Measurements from ENCODE around the gene GALNT11. TPM values are rescaled to one million over a fixed set of nuclear protein-coding genes. Genes with fewer than 3 reads are reported as not detected.

The GALNT11 gene
- total and polyA plus RNA-seq, 2 of the 4 experiments (the other 2 are of a cell fraction) = 24.4 to 29.3 TPM

GRCh38 chr7:152128252-152128651 is 102.8 kb downstream of the GALNT11 start:
- BruUV-seq (replicated peaks) = no TSS peak
- Histone ChIP-seq H4K91ac (ENCODE audit: insufficient read depth, low read depth, low read length) (no peak overlapping the region), H2AK5ac (ENCODE audit: low read depth, low read length) (no peak overlapping the region), H4K8ac (ENCODE audit: low read depth in 2 of 2, low read length in 2 of 2) (no peak overlapping the region), H3K27me3 (ENCODE audit: control insufficient read depth, insufficient read depth, low read length) (no peaks in the 10 kb centered on the region), H3K18ac (ENCODE audit: low read depth, low read length) (no peak overlapping the region), H2BK15ac (ENCODE audit: low read depth, low read length) (no peak overlapping the region), H4K5ac (ENCODE audit: low read depth, low read length) (no peak overlapping the region), H2BK20ac (ENCODE audit: low read depth, low read length) (no peak overlapping the region), H2AFZ (replicated peaks; ENCODE audit: low read length, poor library complexity) (no peak overlapping the region), H3K56ac (ENCODE audit: extremely low read depth, insufficient read depth, low read length) (no peak overlapping the region), H2BK5ac (ENCODE audit: low read depth, low read length, poor library complexity, severe bottlenecking) (no peak overlapping the region), H3K4me1 (ENCODE audit: control insufficient read depth, insufficient read depth, low read length) (no peaks in the 10 kb centered on the region), H3K27ac (ENCODE audit: insufficient read depth, low read length) (no peak overlapping the region), H2BK120ac (ENCODE audit: low read depth, low read length) (no peak overlapping the region), H3K4me2 (ENCODE audit: low read depth, low read length) (no peak overlapping the region), H3K4me3 (ENCODE audit: insufficient read depth, low read depth, low read length) (no peak overlapping the region), H3K14ac (replicated peaks; ENCODE audit: low read depth, low read length) (no peak overlapping the region), H4K20me1 (ENCODE audit: insufficient read depth, low read length) (0 out of 2 replicates have a peak, but pooled peaks cover 3% of the 10 kb centered on the region), H3K4ac (ENCODE audit: low read depth, low read length) (no peak overlapping the region), H3K9ac (ENCODE audit: low read depth, low read length) (no peak overlapping the region), H3K9me3 (ENCODE audit: control insufficient read depth, insufficient read depth, low read length) (no peaks in the 10 kb centered on the region; the same call in 1 of the 2 replicates), H3K36me3 (ENCODE audit: control insufficient read depth, insufficient read depth, low read length) (peaks cover 50% of the 10 kb centered on the region), H3K23ac (ENCODE audit: low read depth, low read length) (no peak overlapping the region), H2AK9ac (replicated peaks; ENCODE audit: low read depth, low read length, poor library complexity) (no peak overlapping the region), H3K79me1 (ENCODE audit: low read depth in 1 of 2, low read length in 2 of 2) (no peaks in the 10 kb centered on the region; a peak in 1 of 4 replicates), H3K9me1 (ENCODE audit: insufficient read depth, low read length) (no peaks in the 10 kb centered on the region)
- no peak for TF ChIP-seq MAFK (IDR thresholded peaks at IDR 0.05; ENCODE audit: low read depth, low read length)
- no peak for TF ChIP-seq POLR2A (IDR thresholded peaks at IDR 0.05; ENCODE audit: low read depth, low read length)
- no peak for TF ChIP-seq ELK1 (IDR thresholded peaks at IDR 0.05; ENCODE audit: borderline replicate concordance, low read depth, low read length)
- TF ChIP-seq RCOR1 (IDR thresholded peaks at IDR 0.05; ENCODE audit: insufficient replicate concordance, low read length) = no peak
- TF ChIP-seq CEBPB (IDR thresholded peaks at IDR 0.05; ENCODE audit: low read depth, low read length) = no peak
- no peak for TF ChIP-seq BHLHE40 (IDR thresholded peaks at IDR 0.05; ENCODE audit: low read depth, low read length)
- TF ChIP-seq CHD1 (IDR thresholded peaks at IDR 0.05; ENCODE audit: low read depth, low read length) = no peak
- TF ChIP-seq CTCF (conservative IDR thresholded peaks at IDR 0.05; ENCODE audit: low read depth, low read length) = no peak
- no peak for TF ChIP-seq MXI1 (IDR thresholded peaks at IDR 0.05; ENCODE audit: borderline replicate concordance, low read depth, low read length)
- TF ChIP-seq MAZ (IDR thresholded peaks at IDR 0.05; ENCODE audit: borderline replicate concordance, low read depth, low read length) = no peak
- TF ChIP-seq RAD21 (IDR thresholded peaks at IDR 0.05; ENCODE audit: low read length) = no peak
- TF ChIP-seq USF2 (IDR thresholded peaks at IDR 0.05; ENCODE audit: low read depth, low read length) = no peak
- no peak for TF ChIP-seq RFX5 (IDR thresholded peaks at IDR 0.05; ENCODE audit: low read depth, low read length)
- no peak for TF ChIP-seq FOS (IDR thresholded peaks at IDR 0.05; ENCODE audit: low read depth, low read length)
- DNase-seq (no peak), ATAC-seq (ENCODE audit: low read depth) (no peak)
- CTCF ChIA-PET = no interaction called here
- dilution Hi-C loops (cut with HindIII; ENCODE audit: low sequenced_read_pairs, unreplicated experiment) = no loop called here
- 92% methylated on average over 7 of the region's 20 CpGs; no CpG with 5 or more reads in 1 of the 2 experiments for WGBS, 2 experiments (ENCODE audit: extremely low coverage in 2 of 2, insufficient read length in 1 of 2)
- POLR2A ChIA-PET (ENCODE audit: unreplicated experiment) = no interaction called here
- in situ Hi-C loops (cut with MboI; ENCODE audit: low sequenced_read_pairs) = no loop called here
- intact Hi-C loops (cut with micrococcal nuclease) = no loop called here

Data from IMR-90 (cell line).